Activated naive CD4-positive, alpha-beta T cell treated with anti-CD3 and anti-CD28 coated beads for 36 hours (primary cell): ENCODE measurements around the gene DPF3. TPM values are rescaled to one million over a fixed set of nuclear protein-coding genes. Genes with fewer than 3 reads are reported as not detected.

Source experiments
- CTCF ChIA-PET: fragments of 350-600 bp; sonication (Branson Sonifier 250); formaldehyde crosslinking; loops from one replicate; lab custom pipeline; 2021; ENCODE audit warnings: antibody characterized with exemption; lab: Charles Lee
- DNase-seq: peaks from one replicate; pipeline ENCODE4 v3.0.0-alpha.2; 2020
- H3K27ac Mint-ChIP-seq: one replicate; pipeline ENCODE4 v1.8.0; 2021; ENCODE audit warnings: mild to moderate bottlenecking, mixed read lengths
- H3K27me3 Mint-ChIP-seq: one replicate; pipeline ENCODE4 v1.8.0; 2021; ENCODE audit warnings: low read depth, mixed read lengths
- H3K36me3 Mint-ChIP-seq: one replicate; pipeline ENCODE4 v1.8.0; 2021; ENCODE audit warnings: low read depth, mixed read lengths
- H3K4me1 Mint-ChIP-seq: one replicate; pipeline ENCODE4 v1.8.0; 2021; ENCODE audit warnings: low read depth, mixed read lengths
- H3K4me3 Mint-ChIP-seq: one replicate; pipeline ENCODE4 v1.8.0; 2021; ENCODE audit warnings: mild to moderate bottlenecking, moderate library complexity, mixed read lengths
- H3K9me3 Mint-ChIP-seq: one replicate; pipeline ENCODE4 v1.8.0; 2021; ENCODE audit warnings: mixed read lengths
- intact Hi-C: fragments of 100-400 bp; cut with micrococcal nuclease; formaldehyde crosslinking; loops from one replicate; pipeline ENCODE4 v1.15.1; 2023
- total RNA-seq, 2 experiments: library from RNA; stranded (reverse); gene quantifications; one replicate each; pipeline ENCODE4 v1.2.3, GENCODE V29; 2021

Gene DPF3
- total RNA-seq, 2 experiments from 2014 or later = 0.29 to 0.47 TPM

- Mint-ChIP-seq H3K36me3 (no peaks in the 10 kb centered on the region), H3K4me3 (no peak overlapping the region), H3K27ac (no peak overlapping the region), H3K9me3 (no peaks in the 10 kb centered on the region), H3K27me3 (peaks cover 13% of the 10 kb centered on the region), H3K4me1 (no peaks in the 10 kb centered on the region)
- intact Hi-C loops = no loop called here
- no peak for DNase-seq
- CTCF ChIA-PET = interaction anchor here (0.6 to 11.0 kb wide), 22 partner anchors 10 to 1138 kb away, joined by 3 to 185 read pairs (median 3); partner anchors contain the start of genes DCAF4 and DPF3
These were observed 9.8 kb upstream of the DPF3 start for GRCh38 chr14:72903716-72904115.

- H3K27me3 Mint-ChIP-seq = peaks cover 15% of the 10 kb centered on the region
- no peak for DNase-seq
- H3K27ac Mint-ChIP-seq = no peak overlapping the region
- no peaks in the 10 kb centered on the region for H3K4me1 Mint-ChIP-seq
- H3K36me3 Mint-ChIP-seq = no peaks in the 10 kb centered on the region
- intact Hi-C loops = no loop called here
- no peak overlapping the region for H3K4me3 Mint-ChIP-seq
- CTCF ChIA-PET = interaction anchor here (0.7 to 11.0 kb wide), 11 partner anchors 9 to 437 kb away, joined by 3 to 185 read pairs (median 4); partner anchors contain the start of genes DCAF4 and DPF3
- no peaks in the 10 kb centered on the region for H3K9me3 Mint-ChIP-seq
These were observed 9.1 kb upstream of the DPF3 start for GRCh38 chr14:72902801-72903530.

GRCh38 chr14:72901361-72901760 is 7.5 kb upstream of the DPF3 start:
- Mint-ChIP-seq H3K27me3 (peaks cover 20% of the 10 kb centered on the region), H3K27ac (no peak overlapping the region)
- intact Hi-C loops = no loop called here

GRCh38 chr14:72898448-72898847 is 4.5 kb upstream of the DPF3 start:
- Mint-ChIP-seq H3K4me1 (peaks cover 11% of the 10 kb centered on the region), H3K27ac (no peak overlapping the region), H3K27me3 (peaks cover 35% of the 10 kb centered on the region), H3K36me3 (no peaks in the 10 kb centered on the region), H3K9me3 (no peaks in the 10 kb centered on the region), H3K4me3 (no peak overlapping the region)
- DNase-seq = no peak
- CTCF ChIA-PET = interaction anchor here (11.0 kb wide), 1 partner anchor 383 kb away, joined by 185 read pairs; no protein-coding TSS in a partner anchor
- intact Hi-C loops = loop anchor here (10.0 kb wide), 1 partner anchor 184 kb away; no protein-coding TSS in a partner anchor

More at GRCh38 chr14:72901361-72901760, 7.5 kb upstream of the DPF3 start:
- H3K4me1 Mint-ChIP-seq = no peaks in the 10 kb centered on the region
- no peak for DNase-seq
- H3K36me3 Mint-ChIP-seq = no peaks in the 10 kb centered on the region
- CTCF ChIA-PET = interaction anchor here (11.0 kb wide), 1 partner anchor 386 kb away, joined by 185 read pairs; no protein-coding TSS in a partner anchor
- no peaks in the 10 kb centered on the region for H3K9me3 Mint-ChIP-seq
- no peak overlapping the region for H3K4me3 Mint-ChIP-seq

- DNase-seq = peak; percentile 6
- intact Hi-C loops = loop anchor here (1.0 to 10.0 kb wide), 5 partner anchors 10 to 376 kb away; partner anchors contain the start of gene DCAF4
- CTCF ChIA-PET = interaction anchor here (0.9 to 2.4 kb wide), 4 partner anchors 9 to 378 kb away, joined by 4 to 22 read pairs (median 10); no protein-coding TSS in a partner anchor
- no peaks in the 10 kb centered on the region for H3K36me3 Mint-ChIP-seq
- H3K4me3 Mint-ChIP-seq = peak overlapping the region; percentile 87
- H3K27ac Mint-ChIP-seq = no peak overlapping the region
- peaks cover 52% of the 10 kb centered on the region for H3K27me3 Mint-ChIP-seq
- H3K9me3 Mint-ChIP-seq = no peaks in the 10 kb centered on the region
- peaks cover 18% of the 10 kb centered on the region for H3K4me1 Mint-ChIP-seq
These were observed 900 bp upstream of the DPF3 start for GRCh38 chr14:72894623-72895378.

GRCh38 chr14:72894323-72894622 is 372 bp upstream of the DPF3 start:
- H3K4me1 Mint-ChIP-seq = peaks cover 18% of the 10 kb centered on the region
- DNase-seq = no peak
- no peak overlapping the region for H3K27ac Mint-ChIP-seq
- intact Hi-C loops = loop anchor here (1.0 to 10.0 kb wide), 5 partner anchors 11 to 375 kb away; partner anchors contain the start of gene DCAF4
- H3K4me3 Mint-ChIP-seq = peak overlapping the region; percentile 87
- CTCF ChIA-PET = interaction anchor here (0.5 to 2.4 kb wide), 5 partner anchors 10 to 378 kb away, joined by 3 to 22 read pairs (median 8); no protein-coding TSS in a partner anchor
- H3K36me3 Mint-ChIP-seq = no peaks in the 10 kb centered on the region
- no peaks in the 10 kb centered on the region for H3K9me3 Mint-ChIP-seq
- peaks cover 51% of the 10 kb centered on the region for H3K27me3 Mint-ChIP-seq

GRCh38 chr14:72892879-72893635 is 844 bp downstream of the DPF3 start:
- peak; percentile 21 for DNase-seq
- CTCF ChIA-PET = interaction anchor here (1.1 to 2.4 kb wide), 4 partner anchors 11 to 379 kb away, joined by 4 to 22 read pairs (median 10); no protein-coding TSS in a partner anchor
- intact Hi-C loops = loop anchor here (10.0 kb wide), 1 partner anchor 178 kb away; no protein-coding TSS in a partner anchor
- no peak overlapping the region for H3K27ac Mint-ChIP-seq
- H3K4me3 Mint-ChIP-seq = peak overlapping the region; percentile 84
- H3K36me3 Mint-ChIP-seq = no peaks in the 10 kb centered on the region
- peaks cover 18% of the 10 kb centered on the region for H3K4me1 Mint-ChIP-seq
- H3K27me3 Mint-ChIP-seq = peaks cover 48% of the 10 kb centered on the region
- no peaks in the 10 kb centered on the region for H3K9me3 Mint-ChIP-seq

- intact Hi-C loops = loop anchor here (10.0 kb wide), 1 partner anchor 177 kb away; no protein-coding TSS in a partner anchor
- H3K4me1 Mint-ChIP-seq = peaks cover 18% of the 10 kb centered on the region
- CTCF ChIA-PET = interaction anchor here (1.1 to 2.4 kb wide), 3 partner anchors 16 to 378 kb away, joined by 3 to 9 read pairs (median 4); no protein-coding TSS in a partner anchor
- no peaks in the 10 kb centered on the region for H3K36me3 Mint-ChIP-seq
- no peak overlapping the region for H3K27ac Mint-ChIP-seq
- no peaks in the 10 kb centered on the region for H3K9me3 Mint-ChIP-seq
- peaks cover 47% of the 10 kb centered on the region for H3K27me3 Mint-ChIP-seq
- peak; percentile 41 for DNase-seq
- peak overlapping the region; percentile 84 for H3K4me3 Mint-ChIP-seq
These were observed 1.6 kb downstream of the DPF3 start for GRCh38 chr14:72892103-72892878.

- CTCF ChIA-PET = interaction anchor here (1.1 to 2.4 kb wide), 4 partner anchors 13 to 378 kb away, joined by 3 to 9 read pairs (median 4); no protein-coding TSS in a partner anchor
These were observed 2.2 kb downstream of the DPF3 start for GRCh38 chr14:72891666-72892102.

GRCh38 chr14:72889366-72889765 is 4.5 kb downstream of the DPF3 start:
- Mint-ChIP-seq H3K36me3 (no peaks in the 10 kb centered on the region), H3K4me1 (peaks cover 11% of the 10 kb centered on the region), H3K27ac (no peak overlapping the region), H3K4me3 (no peak overlapping the region), H3K9me3 (no peaks in the 10 kb centered on the region), H3K27me3 (peaks cover 25% of the 10 kb centered on the region)
- no peak for DNase-seq
- intact Hi-C loops = no loop called here
- CTCF ChIA-PET = no interaction called here

More at GRCh38 chr14:72891666-72892102, 2.2 kb downstream of the DPF3 start:
- no peak overlapping the region for H3K27ac Mint-ChIP-seq
- no peaks in the 10 kb centered on the region for H3K9me3 Mint-ChIP-seq
- intact Hi-C loops = loop anchor here (10.0 kb wide), 1 partner anchor 177 kb away; no protein-coding TSS in a partner anchor
- peaks cover 18% of the 10 kb centered on the region for H3K4me1 Mint-ChIP-seq
- H3K36me3 Mint-ChIP-seq = no peaks in the 10 kb centered on the region
- H3K27me3 Mint-ChIP-seq = peaks cover 41% of the 10 kb centered on the region
- DNase-seq = no peak
- H3K4me3 Mint-ChIP-seq = peak overlapping the region; percentile 84
